Stimulated activated CD8-positive, alpha-beta memory T cell treated with anti-CD3 and anti-CD28 coated beads, Interleukin-15, amount 100 ng/mL, for 4 hours (primary cell): ENCODE results near the gene TMEM164.
"Not testable (repeated sequence)": the region's sequence is repeated elsewhere in the genome, so short reads cannot be mapped to it uniquely, and the experiment has no call there.

ENCODE experiments used
- DNase-seq, 2 donors: peaks; one replicate each; pipeline ENCODE4 v3.0.0-alpha.2; 2020; ENCODE audit warnings: low read depth in 2 of 2

TMEM164 gene

DNA sequence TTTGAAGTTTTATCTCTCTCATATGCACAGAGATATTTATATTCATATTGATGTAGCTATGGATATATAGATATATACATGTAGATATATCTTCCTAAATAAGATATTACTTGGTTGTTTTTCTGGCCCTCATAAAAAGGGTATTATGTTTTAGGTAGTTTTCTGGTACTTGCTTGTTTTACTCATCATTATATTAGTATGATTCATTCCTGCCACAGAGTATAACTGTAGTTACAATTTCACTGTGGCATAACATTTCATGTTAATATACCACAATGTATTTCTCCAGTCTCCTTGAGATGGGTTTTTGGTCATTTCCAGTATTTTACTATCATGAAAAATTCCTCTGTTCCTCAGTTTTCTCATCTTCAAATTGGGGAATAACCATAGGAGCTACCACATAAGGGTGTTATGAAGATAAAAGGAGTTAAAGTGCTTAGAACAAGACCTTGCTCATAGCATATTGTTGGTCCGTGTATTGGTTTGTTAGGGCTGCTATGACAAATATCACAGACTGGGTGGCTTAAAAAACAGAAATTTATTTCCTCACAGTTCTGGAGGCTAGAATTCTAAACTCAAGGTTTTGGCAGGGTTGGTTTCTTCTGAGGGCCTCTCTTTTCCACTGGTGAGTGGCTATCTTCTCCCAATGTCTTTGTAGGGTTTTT, 129.7 kb downstream of the TMEM164 start:
- no peak for DNase-seq

DNA sequence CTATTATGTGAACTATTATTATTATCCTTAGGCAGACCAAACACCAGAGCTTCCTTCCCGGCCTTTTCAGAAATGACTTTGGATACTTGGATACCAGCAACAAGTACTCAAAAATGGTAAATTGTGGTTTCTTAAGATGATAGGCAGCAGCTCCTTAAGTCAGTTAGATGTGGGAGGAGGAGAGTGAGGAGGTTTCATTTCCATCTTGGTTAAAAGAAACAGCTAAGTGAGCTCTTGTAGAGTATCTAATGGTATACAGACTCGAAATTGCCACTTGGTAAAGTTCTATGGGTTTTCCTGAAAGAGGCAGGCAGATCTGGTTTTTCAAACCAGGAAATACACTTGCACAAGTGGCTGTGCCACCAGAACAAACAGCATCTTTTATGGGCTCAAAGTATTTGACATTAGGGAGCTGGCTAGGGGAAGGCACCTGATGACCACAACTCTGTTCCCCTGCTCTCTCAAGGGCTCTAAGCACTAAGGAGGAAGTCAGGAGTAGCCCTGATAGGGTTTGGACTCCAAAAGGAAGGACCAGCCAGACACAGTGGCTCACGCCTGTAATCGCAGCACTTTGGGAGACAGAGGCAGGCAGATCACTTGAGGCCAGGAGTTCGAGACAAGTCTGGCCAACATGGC, 130.9 kb downstream of the TMEM164 start:
- no peak for DNase-seq

DNA sequence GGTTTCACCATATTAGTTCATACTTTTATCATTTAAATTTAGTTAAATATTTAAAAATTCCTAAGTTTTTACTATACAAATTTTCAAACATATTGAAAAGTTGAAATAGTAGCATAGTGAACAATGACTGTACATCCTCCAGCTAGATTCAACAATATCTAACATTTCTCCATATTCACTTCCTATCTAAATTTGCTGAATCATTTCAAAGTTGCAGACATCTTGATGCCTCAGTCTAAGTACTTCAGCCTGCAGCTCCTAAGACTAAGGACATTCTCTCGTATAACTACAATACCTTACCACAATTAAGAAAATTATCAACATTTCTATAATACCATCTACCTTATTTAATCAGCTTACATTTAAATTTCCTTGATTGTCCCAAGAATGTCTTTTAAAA, 132.7 kb downstream of the TMEM164 start:
- no peak for DNase-seq

DNA sequence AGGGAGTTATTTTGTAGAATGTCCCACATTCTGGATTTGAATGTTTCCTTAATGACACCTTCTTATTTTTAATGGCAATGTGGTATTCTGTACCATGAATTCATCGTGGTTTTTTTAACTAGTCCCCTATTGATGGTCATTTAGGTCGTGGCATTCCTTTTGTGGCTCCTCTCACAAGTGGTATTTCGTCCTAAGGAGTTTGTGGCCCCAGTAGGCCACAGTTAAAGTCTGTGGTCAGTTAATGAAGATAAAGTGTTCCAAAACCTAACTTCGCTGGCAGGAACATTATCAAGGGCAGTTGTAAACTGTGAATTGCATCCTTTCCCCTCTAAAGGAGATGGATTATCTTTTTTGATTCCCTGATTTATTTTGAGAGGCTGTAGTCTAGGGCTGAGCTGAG, 133.2 kb downstream of the TMEM164 start:
- DNase-seq: no peak

DNA sequence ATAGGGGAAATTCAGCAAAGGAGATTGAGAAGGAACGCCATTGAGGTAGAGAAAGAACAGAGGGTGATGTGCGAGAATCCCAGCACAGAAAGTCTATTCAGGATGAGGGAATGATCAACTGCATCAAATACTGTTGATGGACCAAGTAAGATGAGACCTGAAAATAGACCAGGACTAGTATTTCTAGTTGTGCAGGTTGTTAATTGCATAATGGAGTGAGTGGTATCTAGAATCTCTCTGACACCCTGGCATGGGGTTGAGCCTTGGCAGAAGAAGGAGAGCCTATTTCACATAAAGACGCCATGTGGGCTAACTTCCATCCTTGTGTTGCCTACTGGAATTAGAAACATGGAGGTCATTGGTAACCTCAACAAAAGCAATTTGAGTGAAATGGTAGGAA, 135.6 kb downstream of the TMEM164 start:
- DNase-seq: no peak

DNA sequence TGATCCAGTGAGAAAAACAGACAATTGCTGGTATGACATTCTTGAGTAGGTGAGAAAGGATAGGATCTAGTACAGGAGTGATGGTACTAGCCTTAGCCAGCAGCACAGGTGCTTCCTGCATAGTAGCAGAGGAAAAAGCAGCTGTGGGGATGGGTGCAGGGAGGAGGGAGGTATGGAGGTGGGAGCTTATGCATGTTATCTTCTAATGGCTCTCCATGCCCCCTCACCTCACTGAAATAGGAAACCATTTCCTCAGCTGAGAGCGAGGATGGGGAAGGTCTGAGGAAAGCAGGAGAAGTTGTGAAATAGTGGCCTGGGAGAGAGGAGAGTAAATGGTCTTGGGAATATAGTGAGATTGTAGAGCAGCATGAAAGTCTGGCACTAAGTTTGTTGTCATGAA, 136.3 kb downstream of the TMEM164 start:
- no peak for DNase-seq

DNA sequence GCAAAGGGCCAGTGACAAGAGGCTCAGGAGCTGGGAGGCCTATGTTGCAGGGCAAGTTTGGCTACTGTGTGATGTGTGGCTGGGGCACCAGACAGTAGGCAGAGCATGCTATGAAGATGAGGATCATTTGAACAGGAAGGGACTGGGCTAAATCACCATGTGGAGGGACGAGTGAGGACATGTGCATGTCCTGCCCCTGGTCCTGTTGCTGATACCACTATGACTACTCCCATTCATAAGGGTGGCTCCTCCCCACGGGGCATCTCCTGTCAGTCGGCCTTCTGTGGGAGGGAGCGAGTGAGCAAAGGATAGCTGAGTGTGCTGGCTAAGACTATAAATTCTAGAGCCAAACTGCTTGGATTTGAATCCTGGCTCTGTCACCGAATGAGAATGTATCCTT, 139.2 kb downstream of the TMEM164 start:
- DNase-seq: no peak

DNA sequence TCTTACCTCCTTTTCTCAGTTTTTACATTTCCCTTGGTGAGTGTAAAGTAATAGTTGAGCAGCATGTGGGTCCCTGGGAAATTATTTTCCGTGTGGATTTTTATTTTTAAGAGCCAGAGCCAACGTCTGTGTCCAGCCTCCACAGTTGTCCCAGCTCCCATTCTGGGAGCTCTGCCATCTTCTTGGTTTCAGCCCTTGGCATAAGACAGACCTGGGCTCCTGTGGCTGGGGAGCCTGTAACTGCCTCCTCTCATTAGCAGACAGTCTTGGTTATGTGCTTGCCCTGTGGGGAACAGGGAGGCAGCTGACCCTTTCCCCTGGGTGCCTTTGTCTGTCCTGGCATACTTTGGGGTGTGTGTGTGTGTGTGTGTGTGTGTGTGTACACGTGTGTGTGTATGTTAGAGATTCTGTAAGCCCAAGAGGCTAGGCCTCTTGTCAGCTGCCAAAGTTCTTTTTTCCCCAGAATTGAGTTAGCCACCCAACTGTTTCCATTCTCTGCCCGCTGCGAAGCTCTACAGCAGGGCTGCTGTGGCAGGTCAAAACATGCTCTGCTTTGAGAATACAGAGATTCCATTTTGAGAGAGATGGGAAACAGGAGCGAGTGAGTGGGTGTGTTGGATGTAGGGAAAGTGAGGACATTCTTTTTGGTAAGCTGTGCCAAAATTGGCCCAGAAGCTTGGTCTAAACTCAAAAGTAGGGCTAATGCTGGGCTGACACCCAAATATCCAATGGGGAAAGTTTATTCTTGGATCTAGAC, 140.7 kb downstream of the TMEM164 start:
- DNase-seq: no peak

DNA sequence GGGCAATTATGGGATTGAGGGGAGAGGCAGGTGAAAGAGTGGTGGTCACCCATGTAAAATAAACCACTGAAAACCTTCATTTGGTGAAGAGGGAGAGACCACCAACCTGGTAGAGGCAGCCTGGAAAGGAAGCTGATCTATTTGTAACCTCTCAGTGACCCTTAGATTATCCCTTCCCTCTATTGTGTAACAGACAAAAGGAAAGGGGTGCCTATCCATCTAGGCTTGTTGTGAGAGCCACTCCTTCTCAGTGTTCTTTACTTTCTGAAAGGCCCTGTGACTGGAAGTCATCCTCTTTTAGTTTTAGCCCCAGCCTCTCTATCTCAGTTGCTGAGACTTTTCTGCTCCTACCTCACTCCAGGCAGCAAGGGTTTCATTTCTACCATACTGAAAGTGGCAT, 142.4 kb downstream of the TMEM164 start:
- no peak for DNase-seq

DNA sequence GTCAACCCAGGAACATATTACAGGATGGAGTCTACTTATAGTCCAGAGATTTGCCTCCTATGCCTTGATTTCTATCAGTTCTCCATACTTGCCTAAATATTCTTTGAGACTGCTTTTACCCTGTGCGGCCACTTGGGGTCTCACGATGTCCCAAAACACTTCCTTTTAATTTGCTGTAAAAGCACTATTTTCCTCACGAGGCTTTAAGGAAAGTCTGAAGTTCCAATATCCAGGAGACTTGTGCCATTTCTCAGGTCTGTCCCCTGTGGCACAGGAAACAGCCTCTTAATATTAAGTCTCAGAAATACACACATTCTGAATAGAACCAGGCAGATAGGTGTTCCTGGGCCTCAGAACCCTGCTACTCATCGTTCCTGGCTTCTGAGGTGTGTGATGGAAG, 142.9 kb downstream of the TMEM164 start:
- DNase-seq: no peak

DNA sequence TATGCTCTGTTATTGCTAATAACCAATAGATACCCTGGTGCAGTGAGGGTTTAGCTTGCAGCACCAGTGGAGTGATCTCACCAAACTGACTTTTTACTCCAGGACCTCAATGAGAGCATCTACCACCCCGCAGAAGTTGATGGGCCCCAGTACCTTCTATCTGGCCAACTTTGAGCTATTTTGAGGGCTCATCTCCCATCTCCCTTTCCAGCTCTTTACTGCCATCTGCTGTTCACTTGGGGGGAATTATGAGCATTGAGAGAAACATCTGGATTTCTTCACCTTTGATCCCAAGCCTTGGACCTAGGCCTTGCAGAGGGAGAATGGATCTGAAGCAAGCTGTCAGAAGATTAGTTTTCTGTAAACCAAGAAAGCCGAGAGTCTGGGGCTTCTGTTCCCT, 143.6 kb downstream of the TMEM164 start:
- DNase-seq: no peak

DNA sequence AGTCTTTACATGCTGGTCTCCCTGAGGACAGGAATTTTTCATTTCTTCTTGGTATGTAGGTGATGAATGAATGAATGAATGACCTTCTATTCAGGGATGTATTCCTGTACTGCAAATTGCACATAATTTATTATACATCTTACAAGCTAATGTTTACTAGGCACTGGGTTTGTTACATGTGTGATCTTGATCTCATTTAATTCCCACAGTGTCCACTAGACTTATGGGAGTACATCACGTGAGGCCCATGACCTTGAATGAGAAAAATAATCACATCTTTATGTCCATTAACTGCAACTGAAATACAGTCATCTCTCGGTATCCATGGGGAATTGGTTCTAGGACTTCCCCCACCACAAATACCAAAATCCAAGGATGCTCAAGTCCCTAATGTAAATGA, 150.3 kb downstream of the TMEM164 start:
- no peak for DNase-seq

DNA sequence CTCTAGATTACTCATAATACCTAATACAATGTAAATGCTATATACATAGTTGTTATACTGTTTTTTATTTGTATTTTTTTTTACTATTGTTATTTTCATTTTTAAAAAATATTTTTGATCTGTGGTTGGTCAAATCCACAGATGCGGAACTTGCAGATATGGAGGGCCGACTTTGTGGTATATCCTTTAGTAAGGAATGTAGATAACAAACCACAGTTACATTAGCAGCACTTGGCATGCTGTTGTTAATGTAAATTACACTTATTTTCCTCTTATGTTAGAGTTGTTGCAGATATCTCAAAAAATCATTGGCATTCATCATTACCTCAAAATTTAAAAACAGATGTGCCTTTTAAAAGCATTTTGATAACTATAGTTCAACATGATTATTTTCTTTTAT, 151.0 kb downstream of the TMEM164 start:
- DNase-seq: no peak

DNA sequence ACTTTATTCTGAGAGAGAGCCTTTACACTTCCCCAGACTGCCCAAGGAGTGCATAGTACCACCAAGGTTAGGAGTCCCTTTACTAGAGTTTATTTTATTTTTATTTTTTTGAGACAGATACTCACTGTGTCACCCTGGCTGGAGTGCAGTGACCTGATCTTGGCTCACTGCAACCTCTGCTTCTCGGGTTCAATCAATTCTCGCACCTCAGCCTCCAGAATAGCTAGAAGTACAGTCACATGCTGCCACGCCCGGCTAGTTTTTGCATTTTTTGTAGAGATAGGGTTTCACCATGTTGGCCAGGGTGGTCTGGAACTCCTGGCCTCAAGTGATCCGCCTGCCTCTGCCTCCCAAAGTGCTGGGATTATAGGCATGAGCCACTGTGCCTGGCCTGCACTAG, 151.4 kb downstream of the TMEM164 start:
- not testable (repeated sequence) for DNase-seq

DNA sequence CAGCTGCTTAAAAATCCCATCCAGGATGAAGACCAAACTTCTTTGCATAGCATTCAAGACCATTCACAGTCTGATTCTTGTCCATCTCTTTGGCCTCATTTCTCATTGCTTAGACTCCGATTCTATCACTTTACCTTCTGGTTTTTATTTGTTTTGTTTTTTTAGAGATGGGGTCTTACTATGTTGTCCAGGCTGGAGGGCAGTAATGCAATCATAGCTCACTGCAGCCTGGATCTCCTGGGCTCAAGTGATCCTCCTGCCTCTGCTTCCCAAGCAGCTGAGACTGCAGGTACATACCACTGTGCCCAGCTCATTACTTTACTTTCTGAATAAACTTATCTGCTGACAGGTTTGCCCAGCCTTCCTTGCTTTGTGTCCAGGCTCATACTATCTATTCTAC, 152.8 kb downstream of the TMEM164 start:
- DNase-seq: no peak

DNA sequence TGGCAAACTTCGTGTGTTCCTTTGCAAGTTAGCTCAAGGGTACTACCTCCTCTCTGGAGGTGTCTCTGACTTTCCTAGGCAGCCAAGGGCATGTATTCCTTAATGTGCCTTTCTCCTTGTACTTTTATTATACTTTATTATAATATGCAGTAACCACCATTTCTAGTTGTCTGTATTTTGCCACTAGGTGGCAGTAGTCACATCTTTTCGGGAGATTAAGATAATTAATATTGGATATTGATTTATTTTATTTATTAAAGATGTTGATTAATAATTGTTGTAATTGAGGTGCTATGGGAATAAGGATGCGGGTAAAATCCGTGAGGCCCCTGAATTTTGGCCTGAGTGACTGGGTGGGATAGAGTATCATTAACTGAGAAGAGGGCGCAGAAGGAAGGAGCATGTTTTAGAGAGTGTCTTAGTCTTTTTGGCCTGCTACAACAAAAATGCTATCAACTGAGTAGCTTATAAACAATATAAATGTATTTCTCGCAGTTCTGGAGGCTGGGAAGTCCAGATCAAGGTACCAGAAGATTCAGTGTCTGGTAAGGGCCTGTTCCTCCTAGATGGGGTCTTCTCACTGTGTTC, 153.3 kb downstream of the TMEM164 start:
- no peak for DNase-seq

DNA sequence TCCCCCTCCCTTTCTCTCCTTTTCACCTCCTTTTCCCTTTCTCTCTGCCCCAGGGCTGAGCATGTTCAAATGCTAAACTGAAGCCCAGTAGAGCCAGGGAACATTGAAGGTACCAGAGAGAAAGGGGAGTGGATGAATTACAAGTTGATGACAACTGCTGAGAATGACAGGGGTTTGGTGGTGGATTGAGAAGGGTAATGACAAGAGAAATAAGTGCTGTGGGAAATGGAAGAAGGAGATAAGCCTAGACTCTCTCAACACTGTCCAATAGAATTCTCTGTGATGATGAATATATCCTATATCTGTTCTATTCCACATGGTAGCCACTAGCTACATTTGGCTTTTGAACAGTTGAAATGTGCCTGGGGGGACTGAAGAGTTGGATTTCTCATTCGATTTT, 154.5 kb downstream of the TMEM164 start:
- DNase-seq: no peak

DNA sequence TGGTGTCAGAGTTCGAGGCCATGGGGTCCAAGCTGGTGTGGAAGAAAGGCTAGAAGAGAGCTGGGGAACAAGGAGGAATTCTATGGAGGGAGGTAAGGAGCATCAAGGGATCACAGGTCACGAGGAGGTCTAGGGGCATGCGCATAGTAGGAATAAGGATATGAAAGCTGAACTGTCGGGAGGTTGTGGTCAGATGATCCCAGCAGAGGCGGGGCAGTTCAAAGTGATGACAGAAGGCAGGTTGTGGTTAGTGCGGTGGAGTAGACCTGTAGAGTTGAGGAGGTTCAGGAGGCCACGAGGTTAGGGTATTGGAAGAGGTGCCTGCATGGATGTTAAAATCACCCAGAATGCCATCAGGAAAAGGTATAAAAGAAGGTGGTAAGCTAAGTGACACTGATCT, 156.3 kb downstream of the TMEM164 start:
- no peak for DNase-seq

DNA sequence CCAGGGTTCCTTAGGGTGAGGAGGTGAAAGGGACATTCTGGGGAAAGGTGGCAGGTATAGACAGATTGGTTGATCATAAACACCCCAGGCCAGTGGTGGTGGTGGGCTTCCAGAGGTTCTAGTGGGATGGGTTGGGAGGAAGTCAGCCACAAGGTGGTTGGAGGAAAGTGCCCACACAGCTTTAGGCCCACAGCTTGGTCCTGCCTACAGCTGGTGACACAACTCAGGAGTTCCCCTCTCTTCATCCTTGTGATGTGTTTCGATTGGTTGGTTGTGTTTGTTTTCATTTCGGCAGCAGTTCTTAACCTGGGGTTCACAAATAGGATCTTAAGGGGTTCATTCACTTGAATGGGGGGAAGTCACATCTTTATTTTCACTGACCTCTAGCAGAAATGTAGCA, 157.0 kb downstream of the TMEM164 start:
- DNase-seq: no peak

DNA sequence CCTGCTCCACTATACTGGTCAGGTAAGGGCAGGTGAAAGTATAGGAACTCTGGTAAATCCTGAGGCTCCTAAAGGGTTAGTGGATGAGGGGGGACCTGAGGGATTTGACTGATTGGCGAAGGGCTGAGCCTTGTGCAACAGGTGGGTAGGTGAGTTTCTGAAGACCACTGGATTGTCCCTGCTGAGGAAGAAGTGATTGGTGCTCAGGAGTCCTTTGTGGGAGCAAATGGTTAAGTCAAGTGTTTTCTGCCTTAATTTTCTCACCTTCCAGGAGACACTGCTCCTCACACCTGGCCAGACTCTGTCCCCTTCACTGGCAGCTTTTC, 158.4 kb downstream of the TMEM164 start:
- DNase-seq: no peak

DNA sequence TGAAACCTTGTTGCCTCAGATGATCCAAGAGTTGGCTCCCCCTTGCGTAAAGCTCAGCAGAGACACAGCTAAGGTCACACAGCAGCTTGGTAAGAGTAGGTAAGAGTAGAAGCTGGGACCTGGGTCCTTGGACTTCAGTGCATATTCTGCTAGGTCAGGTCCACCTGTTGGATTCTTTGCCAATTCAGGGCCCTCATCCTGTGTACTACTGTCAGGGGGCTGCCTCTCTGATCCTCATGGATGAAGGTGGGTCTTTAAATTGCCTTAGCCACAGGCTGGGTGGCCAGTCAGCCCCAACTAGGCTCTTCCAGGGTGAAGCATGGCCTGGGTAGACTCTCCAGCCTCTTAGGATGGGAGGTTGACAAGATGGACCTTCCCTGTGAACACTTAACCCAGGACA, 159.2 kb downstream of the TMEM164 start:
- DNase-seq: no peak

DNA sequence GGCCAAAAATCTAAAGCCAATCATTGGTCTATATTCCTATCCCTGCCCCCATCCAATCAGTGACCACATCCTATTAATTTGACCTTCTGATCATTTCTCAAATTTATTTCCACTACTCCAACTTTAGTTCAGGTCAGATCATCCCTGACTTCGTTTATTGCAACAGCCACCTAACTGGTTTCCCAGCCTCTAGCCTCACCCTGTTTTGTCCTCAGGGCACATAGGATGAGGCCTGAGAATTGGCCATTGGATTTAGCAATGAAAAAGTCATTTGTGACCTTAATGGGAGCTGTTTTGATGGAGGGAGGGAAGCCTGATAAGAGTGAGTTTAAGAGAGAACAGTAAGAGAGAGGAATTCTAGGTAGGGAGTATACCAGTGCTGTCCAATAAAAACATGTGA, 160.0 kb downstream of the TMEM164 start:
- DNase-seq: no peak

DNA sequence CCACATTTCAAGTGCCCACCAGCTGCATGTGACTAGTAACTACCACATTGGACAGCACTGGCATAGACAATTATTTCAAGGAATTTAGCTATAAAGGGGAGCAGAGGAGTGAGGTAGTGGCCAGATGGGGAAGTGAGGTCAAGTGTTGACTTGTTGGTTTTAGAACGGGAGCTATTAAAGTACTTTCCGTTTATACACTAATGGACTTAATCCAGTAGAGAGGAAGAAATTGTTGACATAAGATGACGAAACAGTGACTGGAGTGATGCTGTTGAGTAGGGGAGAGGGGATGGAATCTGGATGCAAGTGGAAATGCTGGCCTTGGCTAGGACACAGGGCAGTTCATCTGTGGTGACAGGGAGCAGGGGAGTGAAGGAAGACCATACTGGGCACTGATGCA, 160.6 kb downstream of the TMEM164 start:
- no peak for DNase-seq
